Fibroblast of skin of back (primary cell): Measurements from ENCODE around the gene GFM1.
A peak's percentile ranks its signal among the peaks of the same experiment; 100 is the strongest.

ENCODE experiments used
- DNase-seq: peaks from one replicate; pipeline ENCODE4 v3.0.0-alpha.2; 2013

The GFM1 gene

GRCh38 chr3:158727206-158728060 lies 83.1 kb downstream of the GFM1 start:
- DNase-seq, result peak; percentile 74

- no peak for DNase-seq
Measured at GRCh38 chr3:158728061-158728377, 83.7 kb downstream of the GFM1 start.

GRCh38 chr3:158728851-158729250 lies 84.5 kb downstream of the GFM1 start:
- no peak for DNase-seq

DNA sequence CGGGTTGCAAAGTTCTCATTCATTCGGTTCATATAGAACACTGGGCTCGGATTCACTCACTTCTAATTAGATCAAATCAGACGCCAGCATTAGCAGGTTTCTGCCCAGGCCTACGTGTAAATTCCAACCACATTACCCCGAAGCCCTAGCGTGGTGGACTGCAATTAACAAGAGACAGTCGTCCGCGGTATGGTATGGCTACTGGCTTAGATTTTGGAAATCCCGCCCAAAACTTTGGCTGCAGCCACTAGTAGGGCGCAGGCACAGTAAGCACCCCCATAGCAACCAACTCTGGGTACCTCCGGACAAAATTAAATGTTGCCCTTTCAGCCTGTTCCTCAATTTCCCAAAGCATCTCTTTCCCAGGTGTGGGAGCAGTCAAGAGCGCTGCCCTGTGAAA lies 87.2 kb downstream of the GFM1 start:
- DNase-seq, result no peak

DNA sequence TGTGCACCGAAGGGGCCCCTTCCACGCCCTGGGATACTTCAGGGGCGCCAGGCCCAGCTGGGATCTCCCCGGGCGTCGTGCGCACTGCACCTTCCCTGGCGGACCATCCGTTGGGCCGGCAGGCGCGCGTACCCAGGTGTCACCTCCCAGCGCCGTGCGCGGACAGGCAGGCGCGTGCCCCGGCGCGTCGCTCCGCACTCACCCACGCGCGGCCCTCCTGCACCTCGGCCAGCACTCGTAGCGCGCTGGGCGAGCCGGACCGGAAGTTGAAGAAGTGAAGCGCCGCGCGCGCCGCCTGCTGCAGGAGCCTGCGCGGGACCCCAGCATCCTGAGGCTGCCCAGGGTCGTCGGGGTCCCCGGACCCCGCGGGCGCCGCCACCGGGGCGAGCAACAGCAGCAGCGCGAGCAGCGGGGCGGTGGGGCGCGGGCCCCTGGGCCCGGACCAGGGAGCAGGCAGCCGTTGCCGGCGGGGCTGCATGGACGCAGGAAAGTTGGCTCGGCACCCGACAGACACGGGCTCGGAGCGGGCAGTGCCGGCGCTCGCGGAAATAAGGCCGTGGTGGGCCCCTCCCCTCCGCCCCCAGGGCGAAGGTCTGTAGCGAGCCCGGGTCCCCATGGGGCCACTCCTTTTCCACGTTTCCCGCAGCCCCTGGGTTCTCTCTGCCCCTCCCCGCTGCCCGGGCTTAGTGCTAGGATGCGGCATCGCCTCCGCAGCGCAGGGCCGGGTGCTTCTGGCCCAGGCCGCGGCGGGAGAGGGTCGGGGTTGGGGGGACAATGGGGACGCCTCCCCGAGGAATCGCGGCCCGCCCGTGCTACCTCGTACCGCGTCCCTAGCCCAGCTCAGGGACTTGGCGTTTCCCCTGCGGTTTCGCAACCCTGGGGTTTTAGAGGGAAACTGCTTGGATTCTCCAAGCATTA lies 87.9 kb downstream of the GFM1 start, which contains the start of gene RARRES1:
RARRES1 (minus strand) TSS at position 520 of the 918 bp plus-strand sequence; CDS start at position 478, 42 bp downstream.
- DNase-seq, result peak; percentile 49

GRCh38 chr3:158732856-158733200 lies 88.5 kb downstream of the GFM1 start:
- DNase-seq, result no peak

GRCh38 chr3:158733656-158734055 lies 89.3 kb downstream of the GFM1 start:
- DNase-seq, result no peak

DNA sequence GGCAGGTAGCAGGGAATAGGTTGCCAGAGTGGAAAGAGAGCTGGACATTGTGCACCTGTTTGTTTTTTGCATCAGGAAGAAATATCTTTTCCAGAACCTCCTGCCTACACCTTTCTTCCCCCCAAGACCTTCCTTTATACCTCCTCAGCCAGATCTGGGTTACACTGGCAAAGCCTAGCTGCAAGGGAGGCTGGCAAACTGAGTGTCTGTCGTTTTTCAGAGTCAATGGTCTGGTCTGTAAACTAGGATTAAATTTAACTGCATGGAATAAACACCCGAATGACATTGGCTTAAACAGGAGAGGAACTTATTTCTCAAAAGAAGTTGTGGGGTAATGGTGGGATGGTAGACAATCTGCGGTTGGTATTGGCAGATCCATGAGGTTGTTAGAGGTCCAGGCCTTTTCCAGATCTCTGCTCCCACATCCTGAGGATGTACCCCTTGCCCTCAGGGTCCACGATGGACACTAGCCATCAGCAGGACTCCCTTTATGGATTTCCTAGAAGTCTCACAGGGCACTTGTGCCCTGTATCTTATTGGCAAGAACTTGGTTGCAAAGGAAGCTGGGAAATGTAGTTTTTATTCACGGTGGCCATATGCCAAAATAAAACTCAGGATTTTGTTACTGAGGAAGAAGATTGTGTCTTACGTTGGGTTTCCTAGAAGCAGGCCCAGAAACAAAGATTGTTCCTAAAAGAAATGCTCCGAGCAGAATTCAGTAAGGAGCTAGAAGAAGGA lies 91.1 kb downstream of the GFM1 start:
- no peak for DNase-seq

- DNase-seq, result no peak
Measured at GRCh38 chr3:158737410-158737809, 93.1 kb downstream of the GFM1 start.

DNA sequence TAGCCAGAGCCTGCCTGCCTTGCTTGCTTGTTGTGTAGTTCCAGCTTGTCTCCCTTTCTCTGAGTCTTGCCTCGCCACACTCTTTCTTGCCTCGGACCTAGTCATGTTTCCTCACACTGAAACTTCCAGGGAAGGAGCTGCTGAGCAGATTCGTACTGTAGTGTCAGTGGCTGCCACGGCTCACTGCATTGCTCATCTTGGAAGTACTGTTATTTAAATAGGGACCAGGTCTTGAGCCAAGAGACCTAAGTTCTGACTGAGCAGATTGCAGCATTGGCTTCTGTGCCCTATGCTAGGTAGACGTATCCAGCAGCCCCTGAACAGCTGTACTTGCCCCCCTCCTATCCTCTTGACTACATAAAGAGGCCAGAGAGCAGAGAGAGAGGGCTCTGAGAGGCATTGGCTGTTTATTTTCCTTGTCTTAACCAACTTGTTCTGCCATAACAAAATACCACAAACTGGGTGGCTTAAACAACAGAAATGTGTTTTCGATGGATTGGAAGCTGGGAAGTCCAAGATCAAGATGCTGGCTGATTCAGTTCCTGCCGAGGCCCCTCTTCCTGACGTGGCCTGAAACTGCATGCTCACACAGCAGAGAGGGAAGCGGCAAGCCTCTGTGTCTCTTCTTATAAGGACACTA lies 93.8 kb downstream of the GFM1 start:
- DNase-seq, result no peak

GRCh38 chr3:158738653-158739052 lies 94.3 kb downstream of the GFM1 start:
- DNase-seq, result no peak

GRCh38 chr3:158739078-158739477 lies 94.8 kb downstream of the GFM1 start:
- DNase-seq, result no peak

- no peak for DNase-seq
Measured at GRCh38 chr3:158739661-158740060, 95.3 kb downstream of the GFM1 start.
